H1 (cell line): Measurements from ENCODE around the gene LIMS1. TPM values are rescaled to one million over a fixed set of nuclear protein-coding genes. Genes with fewer than 3 reads are reported as not detected.

Experiments used
- BCL11A ChIP-seq, 2 experiments: IDR thresholded peaks; one replicate each; pipeline ENCODE4 v1.6.1; 2011; ENCODE audit warnings: low read depth in 2 of 2, low read length in 2 of 2, mild to moderate bottlenecking in 2 of 2
- BRCA1 ChIP-seq: IDR thresholded peaks from 2 replicates; pipeline ENCODE4 v1.6.1; 2012; ENCODE audit warnings: low read depth, low read length, improper control_type of control experiment
- CBX8 ChIP-seq: fragments of 300-800, 300-1000 bp; sonication (generic); IDR thresholded peaks from 2 replicates; pipeline ENCODE4 v1.7.1; 2016; ENCODE audit warnings: low read depth, low read length, borderline replicate concordance
- CTBP2 ChIP-seq: IDR thresholded peaks from 2 replicates; pipeline ENCODE4 v1.7.0; 2011; ENCODE audit warnings: borderline replicate concordance, mild to moderate bottlenecking, moderate library complexity, mixed read lengths, low read length; ENCODE audit not compliant: insufficient read depth, insufficient read length
- FOSL1 ChIP-seq: IDR thresholded peaks from 2 replicates; pipeline ENCODE4 v1.6.1; 2011; ENCODE audit warnings: mild to moderate bottlenecking, low read depth, low read length, moderate library complexity; ENCODE audit not compliant: insufficient read depth
- GTF2F1 ChIP-seq: IDR thresholded peaks from 2 replicates; pipeline ENCODE4 v1.6.1; 2012; ENCODE audit warnings: low read depth, low read length, improper control_type of control experiment, borderline replicate concordance
- JUND ChIP-seq: IDR thresholded peaks from 2 replicates; pipeline ENCODE4 v1.6.1; 2011; ENCODE audit warnings: mild to moderate bottlenecking, improper control_type of control experiment, low read length
- KDM5A ChIP-seq: fragments of 200-600 bp; IDR thresholded peaks from 2 replicates; pipeline ENCODE4 v1.7.1; 2012; ENCODE audit warnings: mild to moderate bottlenecking, low read length, inconsistent platforms, mixed read lengths
- NANOG ChIP-seq: IDR thresholded peaks from 2 replicates; pipeline ENCODE4 v1.6.1; 2011; ENCODE audit warnings: low read length, low read depth, mild to moderate bottlenecking, inconsistent platforms; ENCODE audit not compliant: insufficient read depth, poor library complexity, severe bottlenecking
- NRF1 ChIP-seq: IDR thresholded peaks from 2 replicates; pipeline ENCODE4 v1.6.1; 2011; ENCODE audit warnings: mild to moderate bottlenecking, low read depth, low read length, improper control_type of control experiment
- PHF8 ChIP-seq: fragments of 200-600 bp; sonication (generic); conservative IDR thresholded peaks from 2 replicates; pipeline ENCODE4 v1.7.1; 2012; ENCODE audit warnings: low read depth, mild to moderate bottlenecking, inconsistent platforms, low read length, moderate library complexity
- POLR2AphosphoS5 ChIP-seq: IDR thresholded peaks from 2 replicates; pipeline ENCODE4 v1.6.1; 2011; ENCODE audit warnings: low read depth, low read length
- POU5F1 ChIP-seq: IDR thresholded peaks from 2 replicates; pipeline ENCODE4 v1.6.1; 2011; ENCODE audit warnings: low read depth, mild to moderate bottlenecking, low read length, moderate library complexity
- RAD21 ChIP-seq, 2 experiments: IDR thresholded peaks in 1 of 2; conservative IDR thresholded peaks in 1 of 2; 2 replicates each; pipeline ENCODE4 v1.6.1; 2011; ENCODE audit warnings: low read depth in 2 of 2, low read length in 2 of 2, improper control_type of control experiment in 1 of 2, inconsistent platforms in 1 of 2, mild to moderate bottlenecking in 1 of 2, moderate library complexity in 1 of 2
- RNF2 ChIP-seq: fragments of 200-900, 300-1000 bp; sonication (generic); IDR thresholded peaks from 2 replicates; pipeline ENCODE4 v1.7.1; 2016; ENCODE audit warnings: borderline replicate concordance, low read depth, mild to moderate bottlenecking, antibody characterized with exemption, low read length; ENCODE audit not compliant: poor library complexity, severe bottlenecking; ENCODE audit errors: missing control alignments
- SIRT6 ChIP-seq: IDR thresholded peaks from one replicate; pipeline ENCODE4 v1.7.1; 2012; ENCODE audit warnings: low read length, inconsistent platforms
- SP2 ChIP-seq: IDR thresholded peaks from 2 replicates; pipeline ENCODE4 v1.6.1; 2012; ENCODE audit warnings: mild to moderate bottlenecking, low read length, inconsistent platforms
- SUZ12 ChIP-seq: fragments of 200-600 bp; sonication (generic); IDR thresholded peaks from 2 replicates; pipeline ENCODE4 v1.6.1; 2012; ENCODE audit warnings: mild to moderate bottlenecking, inconsistent platforms, low read length, moderate library complexity, mixed read lengths
- TAF1 ChIP-seq: IDR thresholded peaks from 2 replicates; pipeline ENCODE4 v1.6.1; 2011; ENCODE audit warnings: mild to moderate bottlenecking, low read depth, low read length
- TAF7 ChIP-seq: optimal IDR thresholded peaks from 2 replicates; pipeline ENCODE3; 2011; ENCODE audit warnings: low read depth, mild to moderate bottlenecking, inconsistent platforms, low read length, moderate library complexity, borderline replicate concordance
- TEAD4 ChIP-seq: IDR thresholded peaks from 2 replicates; pipeline ENCODE4 v1.6.1; 2012; ENCODE audit warnings: low read depth, low read length, inconsistent platforms, mixed read lengths
- YY1 ChIP-seq: IDR thresholded peaks from 2 replicates; pipeline ENCODE4 v1.6.1; 2011; ENCODE audit warnings: low read depth, mild to moderate bottlenecking, low read length
- polyA plus RNA-seq, 7 experiments: library from polyadenylated mRNA; depleted of rRNA in 3 of 7; stranded (reverse) in 5 of 7; unstranded in 2 of 7; fragments of >200 nt in 5 of 7; fragments of 200-250 nt in 2 of 7; gene quantifications; 1 replicate in 5 of 7; 2 replicates in 1 of 7; 4 replicates in 1 of 7; pipeline versions ENCODE4 v1.2.1 to v1.2.3, GENCODE V29; 2011 to 2013; ENCODE audit warnings: missing spikeins in 2 of 7, mixed read lengths in 2 of 7
- total RNA-seq: library from RNA; stranded (reverse); fragmentation: NEBNext Ultra II Directional; extraction: Animal tissue kit (Norgen Biotek cat#: 25700); gene quantifications from 2 replicates; pipeline ENCODE4 v1.2.1, GENCODE V29; 2021
- TF ChIP-seq, protein P1 (sequence below): IDR thresholded peaks from 2 replicates; pipeline ENCODE4 v1.6.1; 2012; ENCODE audit warnings: low read length, inconsistent platforms

The LIMS1 gene
- total and polyA plus RNA-seq, 2 of the 8 experiments (the other 6 are each of a cell fraction or from before 2014, with no cell fraction given), result 24.1 to 36.7 TPM

DNA sequence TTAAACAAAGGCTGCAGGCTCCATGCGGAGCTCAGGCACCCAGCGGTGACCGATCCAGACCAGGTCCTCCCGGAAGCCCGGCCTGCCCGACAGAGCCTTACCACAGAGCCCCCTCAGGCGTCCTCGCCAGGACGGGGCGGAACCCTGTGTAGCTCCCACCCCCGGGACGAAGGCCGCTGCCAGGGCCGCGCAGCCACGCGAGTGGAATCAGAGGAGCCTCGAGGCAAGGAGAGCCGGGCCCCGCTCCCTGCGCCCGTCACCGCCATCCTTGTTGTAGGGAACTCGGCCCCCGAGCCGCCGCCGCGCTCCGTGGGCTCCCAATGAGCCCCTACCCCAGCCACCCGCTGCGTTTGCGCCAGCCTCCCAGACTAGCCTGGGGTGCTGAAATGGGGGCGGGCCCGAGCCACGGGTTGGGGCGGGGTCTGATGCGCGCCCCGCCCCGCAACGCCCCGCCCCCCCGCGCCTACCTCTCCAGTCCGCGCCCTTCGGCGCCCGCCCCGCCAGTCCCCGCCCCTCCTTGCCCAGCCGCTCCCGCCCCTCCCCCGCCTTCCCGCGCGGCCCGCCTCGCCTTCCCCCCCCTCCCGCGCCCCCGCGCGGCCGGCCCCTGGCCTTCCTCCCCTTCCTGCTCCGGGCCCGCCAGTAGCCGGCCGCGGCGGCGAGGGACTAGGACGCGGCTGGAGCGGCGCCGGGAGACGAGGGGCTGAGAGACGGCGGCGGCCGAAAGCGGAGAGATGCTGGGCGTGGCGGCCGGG, at the start of gene LIMS1 (continued):
- TF ChIP-seq BRCA1, result no peak
- no peak for TF ChIP-seq BCL11A (IDR thresholded peaks at IDR 0.05; ENCODE audit: low read depth in 2 of 2, low read length in 2 of 2)
- TF ChIP-seq TAF7, result peak; percentile 62
- no peak for TF ChIP-seq KDM5A
- TF ChIP-seq TAF1, result peak; percentile 89
- TF ChIP-seq FOSL1, result no peak
- no peak for TF ChIP-seq GTF2F1
- TF ChIP-seq RNF2, result no peak
- TF ChIP-seq, protein P1, sequence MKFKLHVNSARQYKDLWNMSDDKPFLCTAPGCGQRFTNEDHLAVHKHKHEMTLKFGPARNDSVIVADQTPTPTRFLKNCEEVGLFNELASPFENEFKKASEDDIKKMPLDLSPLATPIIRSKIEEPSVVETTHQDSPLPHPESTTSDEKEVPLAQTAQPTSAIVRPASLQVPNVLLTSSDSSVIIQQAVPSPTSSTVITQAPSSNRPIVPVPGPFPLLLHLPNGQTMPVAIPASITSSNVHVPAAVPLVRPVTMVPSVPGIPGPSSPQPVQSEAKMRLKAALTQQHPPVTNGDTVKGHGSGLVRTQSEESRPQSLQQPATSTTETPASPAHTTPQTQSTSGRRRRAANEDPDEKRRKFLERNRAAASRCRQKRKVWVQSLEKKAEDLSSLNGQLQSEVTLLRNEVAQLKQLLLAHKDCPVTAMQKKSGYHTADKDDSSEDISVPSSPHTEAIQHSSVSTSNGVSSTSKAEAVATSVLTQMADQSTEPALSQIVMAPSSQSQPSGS, result no peak
- no peak for TF ChIP-seq SIRT6
- no peak for TF ChIP-seq CBX8
- TF ChIP-seq PHF8, result peak; percentile 83
- no peak for TF ChIP-seq YY1
- TF ChIP-seq POLR2AphosphoS5, result peak; percentile 82
- no peak for TF ChIP-seq NANOG
- no peak for TF ChIP-seq POU5F1
- peak in 1 of 2 experiments; percentile 10; a peak in 1 of 4 replicates for TF ChIP-seq RAD21 (IDR thresholded peaks at IDR 0.05 in 1 of 2, conservative IDR thresholded peaks at IDR 0.05 in 1 of 2; ENCODE audit: low read depth in 2 of 2, low read length in 2 of 2)
- TF ChIP-seq NRF1, result no peak
- no peak for TF ChIP-seq JUND
- TF ChIP-seq CTBP2, result no peak
- no peak for TF ChIP-seq TEAD4
- no peak for TF ChIP-seq SP2
- no peak for TF ChIP-seq SUZ12
